ENCODE results near the gene NEMP2. TPM values are rescaled to one million over a fixed set of nuclear protein-coding genes. Genes with fewer than 3 reads are reported as not detected.

NEMP2 gene, protein sequence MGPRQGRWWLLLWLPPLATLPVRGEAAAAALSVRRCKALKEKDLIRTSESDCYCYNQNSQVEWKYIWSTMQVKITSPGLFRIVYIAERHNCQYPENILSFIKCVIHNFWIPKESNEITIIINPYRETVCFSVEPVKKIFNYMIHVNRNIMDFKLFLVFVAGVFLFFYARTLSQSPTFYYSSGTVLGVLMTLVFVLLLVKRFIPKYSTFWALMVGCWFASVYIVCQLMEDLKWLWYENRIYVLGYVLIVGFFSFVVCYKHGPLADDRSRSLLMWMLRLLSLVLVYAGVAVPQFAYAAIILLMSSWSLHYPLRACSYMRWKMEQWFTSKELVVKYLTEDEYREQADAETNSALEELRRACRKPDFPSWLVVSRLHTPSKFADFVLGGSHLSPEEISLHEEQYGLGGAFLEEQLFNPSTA
- total RNA-seq = 10 to 100 TPM in 1 of 4 donors, 1 to 10 TPM in 3; 2.6 to 10.5 (median 5.3) TPM

DNA sequence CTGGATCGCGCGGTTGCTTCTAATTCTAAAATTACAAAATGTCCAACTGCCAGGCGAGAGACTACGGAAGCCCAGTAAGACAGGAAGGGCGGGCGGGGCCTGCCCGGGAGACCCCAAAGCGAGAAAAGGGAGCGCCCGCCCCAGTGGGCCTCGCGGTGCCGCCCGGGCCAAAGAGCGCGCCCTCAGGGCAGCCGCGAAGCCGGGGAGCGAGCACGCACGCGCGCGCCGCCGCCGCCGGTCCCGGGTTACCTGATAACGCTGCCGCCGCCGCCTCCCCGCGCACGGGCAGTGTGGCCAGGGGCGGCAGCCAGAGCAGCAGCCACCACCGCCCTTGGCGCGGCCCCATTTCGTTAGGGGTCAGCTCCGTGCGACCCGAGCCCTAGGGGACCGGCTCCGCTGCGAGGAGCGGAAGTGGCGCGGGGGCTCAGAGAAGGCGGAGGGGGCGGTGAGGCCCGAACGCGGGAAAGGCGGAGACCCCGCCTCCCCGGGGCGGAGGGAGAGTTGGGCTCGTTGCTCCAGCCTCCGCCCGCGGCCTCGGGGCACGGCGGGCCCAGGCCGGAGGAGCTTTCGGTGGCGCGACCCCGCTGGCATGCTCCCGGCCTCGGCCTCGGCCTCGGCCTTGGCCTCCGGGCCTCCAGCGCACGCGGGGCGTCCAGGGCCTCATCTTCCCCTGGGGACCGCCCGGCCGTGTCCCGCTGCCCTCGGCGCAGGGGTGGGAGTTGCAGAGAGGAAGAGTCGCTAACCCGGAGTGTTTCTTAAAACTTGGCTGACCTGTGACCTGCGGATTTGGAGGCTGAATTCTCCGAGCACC, at the start of gene NEMP2:
Gene NEMP2, minus strand, starts transcription at position 413 of the 811 bp plus-strand sequence. Its CDS starts 67 bp downstream, at position 346.
- ATAC-seq (ENCODE audit: low FRiP score) (peak; percentile 88), DNase-seq (ENCODE audit: low spot score) (peak; percentile 31)
- TF ChIP-seq, protein P1, sequence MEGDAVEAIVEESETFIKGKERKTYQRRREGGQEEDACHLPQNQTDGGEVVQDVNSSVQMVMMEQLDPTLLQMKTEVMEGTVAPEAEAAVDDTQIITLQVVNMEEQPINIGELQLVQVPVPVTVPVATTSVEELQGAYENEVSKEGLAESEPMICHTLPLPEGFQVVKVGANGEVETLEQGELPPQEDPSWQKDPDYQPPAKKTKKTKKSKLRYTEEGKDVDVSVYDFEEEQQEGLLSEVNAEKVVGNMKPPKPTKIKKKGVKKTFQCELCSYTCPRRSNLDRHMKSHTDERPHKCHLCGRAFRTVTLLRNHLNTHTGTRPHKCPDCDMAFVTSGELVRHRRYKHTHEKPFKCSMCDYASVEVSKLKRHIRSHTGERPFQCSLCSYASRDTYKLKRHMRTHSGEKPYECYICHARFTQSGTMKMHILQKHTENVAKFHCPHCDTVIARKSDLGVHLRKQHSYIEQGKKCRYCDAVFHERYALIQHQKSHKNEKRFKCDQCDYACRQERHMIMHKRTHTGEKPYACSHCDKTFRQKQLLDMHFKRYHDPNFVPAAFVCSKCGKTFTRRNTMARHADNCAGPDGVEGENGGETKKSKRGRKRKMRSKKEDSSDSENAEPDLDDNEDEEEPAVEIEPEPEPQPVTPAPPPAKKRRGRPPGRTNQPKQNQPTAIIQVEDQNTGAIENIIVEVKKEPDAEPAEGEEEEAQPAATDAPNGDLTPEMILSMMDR (IDR thresholded peaks at IDR 0.05) = no peak

GRCh38 chr2:190583507-190584337, 49.2 kb upstream of the NEMP2 start:
- TF ChIP-seq, protein P1 (IDR thresholded peaks at IDR 0.05) = no peak
- ATAC-seq (ENCODE audit: low FRiP score) = no peak
- no peak for DNase-seq (ENCODE audit: low spot score)

GRCh38 chr2:190582736-190583506, 48.4 kb upstream of the NEMP2 start:
- no peak for DNase-seq (ENCODE audit: low spot score)
- no peak for ATAC-seq (ENCODE audit: low FRiP score)

DNA sequence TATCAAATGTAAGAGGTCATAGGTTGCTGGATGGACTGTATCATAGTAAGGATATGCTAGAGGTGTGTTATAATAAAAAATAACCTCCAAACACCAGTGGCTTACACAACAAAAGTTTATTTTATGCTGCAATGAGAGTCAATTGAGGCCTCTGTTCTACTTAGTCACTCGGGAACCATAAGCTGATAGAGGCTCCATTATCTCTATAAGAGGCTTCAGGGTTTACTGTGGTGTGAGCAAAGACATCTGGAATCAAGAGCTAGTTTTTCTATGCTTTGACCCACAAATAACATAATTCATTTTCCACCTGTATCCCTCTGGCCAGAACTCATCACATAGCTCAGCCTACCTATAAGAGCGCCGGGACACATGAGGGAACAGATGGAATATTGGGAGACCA, 47.5 kb upstream of the NEMP2 start:
- ATAC-seq (ENCODE audit: low FRiP score) = no peak
- no peak for DNase-seq (ENCODE audit: low spot score)
- TF ChIP-seq, protein P1 (IDR thresholded peaks at IDR 0.05) = no peak

More at GRCh38 chr2:190582736-190583506, 48.4 kb upstream of the NEMP2 start:
- TF ChIP-seq, protein P1 (IDR thresholded peaks at IDR 0.05) = no peak

DNA sequence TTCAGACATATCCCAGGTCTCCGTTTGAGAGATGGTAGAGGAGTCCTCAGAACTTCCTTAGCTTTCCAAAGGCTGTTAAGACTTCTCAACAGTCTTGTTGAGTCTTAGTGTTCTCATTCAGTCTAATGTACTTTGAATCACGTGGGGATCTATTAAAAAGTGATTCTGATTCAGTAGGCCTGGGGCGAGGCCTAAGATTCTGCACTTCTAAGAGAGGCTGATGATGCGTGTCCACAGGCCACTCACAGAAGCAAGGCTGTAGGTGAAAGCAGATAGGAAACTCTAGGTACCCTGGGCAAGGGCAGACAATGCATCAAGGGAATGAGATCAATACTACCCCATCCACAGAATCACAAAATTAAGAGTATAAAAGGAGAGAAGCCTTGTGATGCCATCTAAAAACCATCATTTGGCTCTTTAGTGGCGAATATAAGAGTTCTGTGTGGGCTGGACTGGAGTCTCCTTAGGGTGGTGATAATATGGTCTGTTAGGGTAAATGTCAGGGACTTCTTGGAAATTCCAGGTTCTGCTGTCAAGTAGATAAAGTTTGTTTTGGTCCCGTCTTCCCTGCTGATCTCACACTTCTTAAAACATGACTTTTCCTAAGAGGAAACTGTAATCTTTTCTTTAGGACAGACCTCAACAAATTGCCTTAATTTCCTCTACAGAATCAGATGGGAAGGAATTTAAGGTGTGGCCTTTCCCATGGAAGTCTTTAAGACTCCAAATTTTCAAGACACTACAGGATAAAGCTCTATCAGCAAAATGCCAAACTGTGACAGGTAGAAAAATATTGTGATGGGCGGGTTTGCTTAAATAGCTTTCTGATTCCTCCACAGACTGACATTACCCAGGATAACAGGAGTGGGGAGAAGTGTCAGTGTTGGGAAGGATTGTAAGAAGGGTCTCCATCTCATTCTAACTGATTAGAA, 45.7 kb upstream of the NEMP2 start:
- DNase-seq (ENCODE audit: low spot score) = no peak
- TF ChIP-seq, protein P1 (IDR thresholded peaks at IDR 0.05) = no peak
- ATAC-seq (ENCODE audit: low FRiP score) = no peak
